ENCODE data around the gene TDRD7. TPM values are rescaled to one million over a fixed set of nuclear protein-coding genes. Genes with fewer than 3 reads are reported as not detected.
A peak's percentile ranks its signal among the peaks of the same experiment; 100 is the strongest.

Gene TDRD7
- total and polyA plus RNA-seq, 9 of the 15 experiments (the other 6 are each of a cell fraction or from before 2014, with no cell fraction given) = 2.2 to 7.7 (median 5.2) TPM

DNA sequence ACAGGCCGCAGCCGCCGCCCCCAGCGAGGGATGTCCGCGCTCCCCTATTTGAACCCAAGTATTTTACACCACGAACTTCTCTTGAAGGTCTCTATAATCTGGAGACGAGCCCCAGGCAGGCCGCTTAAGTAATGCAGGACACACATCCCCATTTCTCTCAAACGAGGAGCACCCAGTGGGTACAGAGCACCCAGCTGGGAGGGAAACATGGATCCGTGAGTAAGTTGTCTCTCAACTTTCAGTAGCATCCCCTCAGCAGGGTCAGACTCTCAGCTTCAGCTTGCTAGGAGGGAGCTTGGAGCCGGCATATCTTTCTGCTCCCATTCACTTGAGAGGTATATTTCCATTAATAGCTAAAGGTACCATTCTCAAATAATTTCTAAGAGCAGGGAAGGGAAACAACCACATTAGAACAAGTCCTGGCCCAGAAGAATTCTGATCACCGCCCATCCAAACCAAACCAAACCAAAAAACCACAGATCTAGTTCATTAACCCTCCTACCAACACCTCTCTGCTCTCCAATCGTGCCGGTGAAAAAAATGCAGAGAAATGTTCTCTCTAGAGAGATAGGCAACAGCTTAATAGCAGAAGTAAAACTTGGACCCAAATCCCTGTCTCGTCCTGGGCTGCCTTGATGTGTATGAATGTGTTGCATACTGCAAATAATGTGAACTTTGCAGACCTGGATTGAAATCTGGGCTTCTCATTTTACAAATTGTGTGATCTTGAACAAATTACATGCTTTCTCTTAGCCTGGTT is 910 bp downstream of the TDRD7 start:
- BruUV-seq (replicated peaks) = TSS peak; percentile 44
- Histone ChIP-seq H3K4me2 (ENCODE audit: insufficient read depth, low read length) (peak overlapping the region; percentile 78), H3K27me3 (ENCODE audit: control insufficient read depth in 2 of 2, insufficient read depth in 2 of 2, low read length in 2 of 2) (no peaks in the 10 kb centered on the region; a peak in 1 of 5 replicates), H3K4me1 (replicated peaks in 1 of 2; ENCODE audit: control insufficient read depth in 2 of 2, insufficient read depth in 2 of 2, low read length in 2 of 2) (peaks cover 9 to 12% of the 10 kb centered on the region in 2 experiments; a peak in 3 of 5 replicates), H3K9me1 (ENCODE audit: control insufficient read depth, insufficient read depth, low read length) (no peaks in the 10 kb centered on the region), H3K27ac (ENCODE audit: extremely low read depth, low read depth, low read length) (no peak overlapping the region; the same call in 2 of the 3 replicates), H4K20me1 (replicated peaks; ENCODE audit: control insufficient read depth, insufficient read depth, low read length) (no peaks in the 10 kb centered on the region), H2AFZ (ENCODE audit: low read depth, low read length) (peak overlapping the region; percentile 69), H3K9me3 (replicated peaks; ENCODE audit: control insufficient read depth, insufficient read depth, low read depth, low read length) (no peaks in the 10 kb centered on the region), H3K36me3 (ENCODE audit: control insufficient read depth, insufficient read depth, low read length) (no peaks in the 10 kb centered on the region), H3K9ac (ENCODE audit: insufficient read depth in 1 of 2, low read depth in 2 of 2, low read length in 2 of 2) (peak overlapping the region; percentile 65 to 89), H3K79me2 (ENCODE audit: control insufficient read depth, insufficient read depth, low read length) (no peaks in the 10 kb centered on the region), H3K4me3 (peak overlapping the region; percentile 82)
- WGBS (ENCODE audit: insufficient coverage, low coverage, missing lambda C conversion rate) = 11% methylated on average over 16 of the region's 16 CpGs
- ATAC-seq (peak; percentile 36), DNase-seq (ENCODE audit: extremely low read depth in 1 of 4, low spot score in 3 of 4) (peak in 1 of 4 experiments; percentile 36), FAIRE-seq (peak; percentile 54)
- in situ Hi-C loops (cut with MboI) (loop anchor here (10.0 kb wide), 1 partner anchor 558 kb away; the partner anchor contains the start of gene ZNF782), intact Hi-C loops (cut with micrococcal nuclease) (no loop called here)
- ChIA-PET POLR2A (interaction anchor here (0.5 to 1.2 kb wide), 7 partner anchors 15 to 636 kb away, joined by 3 to 4 read pairs (median 3); no protein-coding TSS in a partner anchor), CTCF (ENCODE audit: low intra/inter-chr PET ratio) (interaction anchor here (2.6 kb wide), 1 partner anchor 203 kb away, joined by 19 read pairs; no protein-coding TSS in a partner anchor)
- TF ChIP-seq NCOR1 (IDR thresholded peaks at IDR 0.05) = no peak
- TF ChIP-seq, protein P1, sequence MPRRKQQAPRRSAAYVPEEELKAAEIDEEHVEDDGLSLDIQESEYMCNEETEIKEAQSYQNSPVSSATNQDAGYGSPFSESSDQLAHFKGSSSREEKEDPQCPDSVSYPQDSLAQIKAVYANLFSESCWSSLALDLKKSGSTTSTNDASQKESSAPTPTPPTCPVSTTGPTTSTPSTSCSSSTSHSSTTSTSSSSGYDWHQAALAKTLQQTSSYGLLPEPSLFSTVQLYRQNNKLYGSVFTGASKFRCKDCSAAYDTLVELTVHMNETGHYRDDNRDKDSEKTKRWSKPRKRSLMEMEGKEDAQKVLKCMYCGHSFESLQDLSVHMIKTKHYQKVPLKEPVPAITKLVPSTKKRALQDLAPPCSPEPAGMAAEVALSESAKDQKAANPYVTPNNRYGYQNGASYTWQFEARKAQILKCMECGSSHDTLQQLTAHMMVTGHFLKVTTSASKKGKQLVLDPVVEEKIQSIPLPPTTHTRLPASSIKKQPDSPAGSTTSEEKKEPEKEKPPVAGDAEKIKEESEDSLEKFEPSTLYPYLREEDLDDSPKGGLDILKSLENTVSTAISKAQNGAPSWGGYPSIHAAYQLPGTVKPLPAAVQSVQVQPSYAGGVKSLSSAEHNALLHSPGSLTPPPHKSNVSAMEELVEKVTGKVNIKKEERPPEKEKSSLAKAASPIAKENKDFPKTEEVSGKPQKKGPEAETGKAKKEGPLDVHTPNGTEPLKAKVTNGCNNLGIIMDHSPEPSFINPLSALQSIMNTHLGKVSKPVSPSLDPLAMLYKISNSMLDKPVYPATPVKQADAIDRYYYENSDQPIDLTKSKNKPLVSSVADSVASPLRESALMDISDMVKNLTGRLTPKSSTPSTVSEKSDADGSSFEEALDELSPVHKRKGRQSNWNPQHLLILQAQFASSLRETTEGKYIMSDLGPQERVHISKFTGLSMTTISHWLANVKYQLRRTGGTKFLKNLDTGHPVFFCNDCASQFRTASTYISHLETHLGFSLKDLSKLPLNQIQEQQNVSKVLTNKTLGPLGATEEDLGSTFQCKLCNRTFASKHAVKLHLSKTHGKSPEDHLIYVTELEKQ (CRISPR knock-in tag; IDR thresholded peaks at IDR 0.05) = no peak
- no peak for TF ChIP-seq CHD4 (IDR thresholded peaks at IDR 0.05; ENCODE audit: insufficient read depth, insufficient replicate concordance, low read depth, low read length, poor library complexity, severe bottlenecking)
- TF ChIP-seq POLR2AphosphoS2 (IDR thresholded peaks at IDR 0.05; ENCODE audit: low read length) = no peak
- TF ChIP-seq, protein P2, sequence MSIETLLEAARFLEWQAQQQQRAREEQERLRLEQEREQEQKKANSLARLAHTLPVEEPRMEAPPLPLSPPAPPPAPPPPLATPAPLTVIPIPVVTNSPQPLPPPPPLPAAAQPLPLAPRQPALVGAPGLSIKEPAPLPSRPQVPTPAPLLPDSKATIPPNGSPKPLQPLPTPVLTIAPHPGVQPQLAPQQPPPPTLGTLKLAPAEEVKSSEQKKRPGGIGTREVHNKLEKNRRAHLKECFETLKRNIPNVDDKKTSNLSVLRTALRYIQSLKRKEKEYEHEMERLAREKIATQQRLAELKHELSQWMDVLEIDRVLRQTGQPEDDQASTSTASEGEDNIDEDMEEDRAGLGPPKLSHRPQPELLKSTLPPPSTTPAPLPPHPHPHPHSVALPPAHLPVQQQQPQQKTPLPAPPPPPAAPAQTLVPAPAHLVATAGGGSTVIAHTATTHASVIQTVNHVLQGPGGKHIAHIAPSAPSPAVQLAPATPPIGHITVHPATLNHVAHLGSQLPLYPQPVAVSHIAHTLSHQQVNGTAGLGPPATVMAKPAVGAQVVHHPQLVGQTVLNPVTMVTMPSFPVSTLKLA (conservative IDR thresholded peaks at IDR 0.05) = 0 out of 4 replicates have a peak, but pooled peaks of 1 of the 2 experiments have one; percentile 5
- TF ChIP-seq ZNF324 (CRISPR knock-in tag; IDR thresholded peaks at IDR 0.05) = no peak
- TF ChIP-seq, protein P3, sequence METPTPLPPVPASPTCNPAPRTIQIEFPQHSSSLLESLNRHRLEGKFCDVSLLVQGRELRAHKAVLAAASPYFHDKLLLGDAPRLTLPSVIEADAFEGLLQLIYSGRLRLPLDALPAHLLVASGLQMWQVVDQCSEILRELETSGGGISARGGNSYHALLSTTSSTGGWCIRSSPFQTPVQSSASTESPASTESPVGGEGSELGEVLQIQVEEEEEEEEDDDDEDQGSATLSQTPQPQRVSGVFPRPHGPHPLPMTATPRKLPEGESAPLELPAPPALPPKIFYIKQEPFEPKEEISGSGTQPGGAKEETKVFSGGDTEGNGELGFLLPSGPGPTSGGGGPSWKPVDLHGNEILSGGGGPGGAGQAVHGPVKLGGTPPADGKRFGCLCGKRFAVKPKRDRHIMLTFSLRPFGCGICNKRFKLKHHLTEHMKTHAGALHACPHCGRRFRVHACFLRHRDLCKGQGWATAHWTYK (CRISPR knock-in tag; IDR thresholded peaks at IDR 0.05) = no peak
- TF ChIP-seq, protein P4, sequence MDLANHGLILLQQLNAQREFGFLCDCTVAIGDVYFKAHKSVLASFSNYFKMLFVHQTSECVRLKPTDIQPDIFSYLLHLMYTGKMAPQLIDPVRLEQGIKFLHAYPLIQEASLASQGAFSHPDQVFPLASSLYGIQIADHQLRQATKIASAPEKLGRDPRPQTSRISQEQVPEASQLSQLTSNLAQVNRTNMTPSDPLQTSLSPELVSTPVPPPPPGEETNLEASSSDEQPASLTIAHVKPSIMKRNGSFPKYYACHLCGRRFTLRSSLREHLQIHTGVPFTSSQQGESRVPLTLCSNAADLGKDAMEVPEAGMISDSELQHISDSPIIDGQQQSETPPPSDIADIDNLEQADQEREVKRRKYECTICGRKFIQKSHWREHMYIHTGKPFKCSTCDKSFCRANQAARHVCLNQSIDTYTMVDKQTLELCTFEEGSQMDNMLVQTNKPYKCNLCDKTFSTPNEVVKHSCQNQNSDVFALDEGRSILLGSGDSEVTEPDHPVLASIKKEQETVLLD (IDR thresholded peaks at IDR 0.05) = no peak
- TF ChIP-seq, protein P5, sequence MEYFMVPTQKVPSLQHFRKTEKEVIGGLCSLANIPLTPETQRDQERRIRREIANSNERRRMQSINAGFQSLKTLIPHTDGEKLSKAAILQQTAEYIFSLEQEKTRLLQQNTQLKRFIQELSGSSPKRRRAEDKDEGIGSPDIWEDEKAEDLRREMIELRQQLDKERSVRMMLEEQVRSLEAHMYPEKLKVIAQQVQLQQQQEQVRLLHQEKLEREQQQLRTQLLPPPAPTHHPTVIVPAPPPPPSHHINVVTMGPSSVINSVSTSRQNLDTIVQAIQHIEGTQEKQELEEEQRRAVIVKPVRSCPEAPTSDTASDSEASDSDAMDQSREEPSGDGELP (CRISPR knock-in tag; IDR thresholded peaks at IDR 0.05; ENCODE audit: borderline replicate concordance) = peak; percentile 11; the same call in 1 of the 2 replicates
- TF ChIP-seq HNRNPLL (IDR thresholded peaks at IDR 0.05; ENCODE audit: low read depth, low read length, poor library complexity, severe bottlenecking) = peak; percentile 44

All from K562 (cell line).